COLO668 (cell line): ENCODE measurements around the gene CCDC59.
A peak's percentile ranks its signal among the peaks of the same experiment; 100 is the strongest.

ENCODE experiments used
- DNase-seq: peaks from one replicate; lab custom pipeline; 2025; ENCODE audit not compliant: unreplicated experiment; lab: John Stamatoyannopoulos, UW

The CCDC59 gene

GRCh38 chr12:82319276-82319675 lies 38.9 kb downstream of the CCDC59 start:
- no peak for DNase-seq

- peak; percentile 48 for DNase-seq
Observed at GRCh38 chr12:82314406-82314892, 43.7 kb downstream of the CCDC59 start.
